NCI-H146 (cell line): Measurements from ENCODE around the gene PLEKHA7.

ENCODE experiments used
- DNase-seq: peaks from one replicate; lab custom pipeline; 2025; lab: John Stamatoyannopoulos, UW

The PLEKHA7 gene

GRCh38 chr11:16843294-16843693 lies 170.9 kb downstream of the PLEKHA7 start:
- DNase-seq: peak; percentile 91

DNA sequence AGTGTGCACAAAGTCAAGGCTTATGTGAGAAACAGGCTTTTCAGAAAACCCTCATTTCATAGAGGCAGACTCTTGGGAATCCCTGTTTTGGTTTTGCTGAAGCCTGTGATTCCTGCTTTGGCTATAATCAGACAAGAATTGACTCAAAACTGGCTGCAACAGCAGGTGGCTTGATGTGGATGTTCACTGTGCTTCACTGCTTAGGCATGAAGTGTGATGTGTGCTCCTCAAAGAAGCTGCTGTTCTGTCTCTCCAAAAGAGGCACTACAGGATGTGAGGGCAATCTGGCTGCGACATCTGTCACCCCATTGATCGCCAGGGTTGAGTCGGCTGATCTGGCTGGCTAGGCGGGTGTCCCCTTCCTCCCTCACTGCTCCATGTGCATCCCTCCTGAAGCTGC lies 172.2 kb downstream of the PLEKHA7 start:
- DNase-seq: no peak

- no peak for DNase-seq
Measured at GRCh38 chr11:16841481-16841880, 172.7 kb downstream of the PLEKHA7 start.

DNA sequence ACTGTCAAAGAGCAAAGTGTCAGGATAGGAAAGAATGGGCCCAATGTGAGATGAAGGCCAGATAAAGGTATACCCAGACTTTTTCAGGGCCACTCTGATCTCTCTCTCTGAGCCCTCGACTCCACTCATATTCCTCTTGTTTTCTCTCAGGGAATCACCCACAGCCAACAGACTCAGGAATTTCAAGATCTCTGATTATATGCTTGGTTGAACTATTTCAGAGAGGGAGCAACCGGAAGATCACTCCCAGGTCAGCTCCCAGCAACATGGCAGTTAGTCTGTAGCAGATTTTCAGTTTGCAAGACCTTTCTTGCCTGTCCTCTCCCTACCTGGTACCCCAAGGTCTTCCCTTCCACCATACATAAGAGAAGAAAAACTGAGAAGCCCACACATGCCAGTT lies 173.3 kb downstream of the PLEKHA7 start:
- DNase-seq: no peak

- DNase-seq: no peak
Measured at GRCh38 chr11:16839821-16840220, 174.4 kb downstream of the PLEKHA7 start.

- DNase-seq: no peak
Measured at GRCh38 chr11:16834384-16834783, 179.8 kb downstream of the PLEKHA7 start.

DNA sequence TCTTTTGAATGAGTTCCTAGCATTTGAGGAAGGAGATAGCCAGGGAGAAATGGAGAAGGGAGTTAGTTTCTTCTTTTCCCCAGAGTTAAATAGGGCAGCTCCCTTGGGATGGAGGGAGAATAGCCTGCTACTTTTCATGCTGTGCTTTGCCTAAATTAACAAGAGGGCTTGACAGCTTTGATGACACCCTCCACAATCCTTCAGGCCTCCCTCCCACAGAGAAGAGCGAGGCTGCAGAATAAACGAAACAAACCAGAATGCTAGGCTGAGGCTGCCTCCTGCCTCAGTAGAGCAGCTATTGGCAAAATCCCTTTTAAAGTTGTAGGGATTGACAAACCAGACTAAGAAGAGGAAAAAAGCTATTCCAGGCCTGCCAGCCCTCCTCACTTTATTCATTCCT lies 181.2 kb downstream of the PLEKHA7 start:
- no peak for DNase-seq

DNA sequence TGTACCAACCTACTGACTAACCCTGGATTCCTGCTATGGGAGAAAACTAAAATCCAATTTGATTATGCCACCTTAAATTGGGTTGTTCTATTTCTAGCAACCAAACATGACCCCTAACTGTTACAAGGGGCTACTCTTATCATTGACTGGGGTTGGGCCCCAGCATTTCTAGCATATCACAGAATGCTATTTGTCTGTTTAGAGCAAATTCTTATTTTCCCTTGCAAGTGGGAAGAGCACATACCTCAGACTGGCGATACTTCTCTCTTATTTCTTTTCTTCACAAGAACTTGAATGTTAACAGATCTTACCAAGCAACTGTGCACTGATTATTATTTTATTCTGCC lies 182.0 kb downstream of the PLEKHA7 start:
- no peak for DNase-seq

DNA sequence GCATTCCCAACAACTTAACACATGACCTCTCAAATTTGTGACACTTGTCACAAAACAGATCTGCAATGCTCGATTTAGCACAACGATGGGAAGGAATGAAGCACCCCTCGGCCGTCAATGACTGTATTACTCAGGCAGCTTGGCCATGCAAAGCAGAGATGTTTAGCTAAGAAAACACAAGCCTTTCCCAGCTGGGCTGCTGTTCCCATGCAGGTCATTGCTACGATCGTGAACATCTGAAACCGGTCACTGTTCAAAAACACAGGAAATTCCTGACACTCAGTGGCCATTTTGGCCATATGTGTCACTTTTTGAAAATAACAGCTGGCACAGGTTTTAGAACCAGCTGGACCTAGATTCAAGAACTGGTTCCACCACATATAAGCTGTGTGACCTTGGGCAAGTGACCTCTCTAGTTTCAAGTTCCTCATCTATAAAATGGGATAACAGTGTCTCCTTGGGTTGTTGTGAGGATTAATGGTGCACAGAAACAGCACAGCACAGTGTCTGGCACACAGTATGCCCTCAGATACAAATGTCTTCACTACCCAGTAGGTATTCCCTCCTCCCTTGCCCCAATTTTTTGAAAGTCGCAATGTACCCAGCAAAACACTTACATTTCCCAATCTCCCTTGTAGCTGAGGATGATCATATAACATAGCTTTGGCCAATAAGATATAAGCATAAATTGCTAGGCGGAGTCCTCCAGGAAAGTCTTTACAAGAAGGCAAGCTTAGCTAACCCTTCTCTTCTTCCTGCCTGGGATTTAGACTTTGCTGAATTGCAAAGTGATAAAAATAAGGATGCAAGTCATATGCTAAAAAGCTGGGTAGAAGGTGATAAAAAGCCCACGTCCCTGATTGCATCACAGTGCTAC lies 182.7 kb downstream of the PLEKHA7 start:
- no peak for DNase-seq

DNA sequence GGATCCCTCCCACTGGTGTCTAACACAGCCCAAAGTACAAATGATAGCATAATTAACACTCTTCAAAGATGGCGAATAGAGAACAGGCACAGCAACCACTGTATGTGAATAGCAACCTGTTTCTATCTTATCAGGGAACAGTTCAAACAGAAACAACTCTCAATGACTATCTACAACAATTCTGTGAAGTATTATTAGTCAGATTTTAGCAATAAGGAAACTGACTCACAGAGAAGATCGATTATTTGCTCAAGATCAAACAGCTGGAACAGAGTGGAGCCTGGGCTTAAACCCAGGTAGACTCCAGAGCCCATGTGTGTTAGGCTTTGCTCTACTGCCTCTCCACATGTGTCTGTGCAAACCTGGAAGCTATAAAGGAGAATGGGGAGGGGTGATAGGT lies 187.1 kb downstream of the PLEKHA7 start:
- DNase-seq: no peak

GRCh38 chr11:16825968-16826367 lies 188.2 kb downstream of the PLEKHA7 start:
- no peak for DNase-seq

DNA sequence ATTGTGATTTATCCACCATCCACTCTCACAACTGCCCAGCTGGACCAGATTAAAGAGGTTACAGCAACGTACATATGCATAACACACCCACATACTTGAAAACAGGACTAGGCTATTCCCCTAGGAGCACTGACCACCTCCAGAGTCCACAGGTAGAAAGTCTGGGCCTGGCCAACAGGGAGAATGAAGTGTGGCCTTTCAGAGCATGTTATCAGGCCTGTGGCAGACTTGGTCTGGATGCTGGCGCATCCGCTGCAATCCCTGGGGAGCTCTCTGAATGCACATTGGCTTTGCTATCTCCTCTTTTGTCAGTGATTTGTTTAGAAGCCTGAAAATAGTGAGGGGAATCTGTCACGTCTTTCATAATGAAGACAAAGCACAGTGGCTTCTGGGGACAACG lies 189.1 kb downstream of the PLEKHA7 start:
- DNase-seq: no peak

- DNase-seq: peak; percentile 59
Measured at GRCh38 chr11:16820324-16821092, 193.7 kb downstream of the PLEKHA7 start.

DNA sequence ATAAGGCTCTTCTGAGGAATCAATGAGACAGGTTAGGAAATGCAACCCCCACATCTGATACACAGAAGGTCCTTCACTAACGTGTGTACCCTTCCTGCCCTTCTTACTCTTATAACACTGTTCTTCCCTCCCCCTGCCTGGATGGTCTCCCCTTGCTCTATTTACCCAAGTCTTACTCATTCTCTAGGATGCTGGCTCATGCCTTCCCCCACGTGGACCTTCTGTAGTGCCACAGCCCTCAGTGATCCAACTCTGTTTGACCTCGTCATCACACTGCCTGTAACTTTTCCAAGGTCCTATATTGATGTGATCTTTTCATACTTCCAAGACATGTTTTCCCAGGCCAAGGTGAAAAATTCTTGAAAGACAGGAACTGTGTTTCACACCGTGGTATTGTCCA lies 195.9 kb downstream of the PLEKHA7 start:
- DNase-seq: no peak

DNA sequence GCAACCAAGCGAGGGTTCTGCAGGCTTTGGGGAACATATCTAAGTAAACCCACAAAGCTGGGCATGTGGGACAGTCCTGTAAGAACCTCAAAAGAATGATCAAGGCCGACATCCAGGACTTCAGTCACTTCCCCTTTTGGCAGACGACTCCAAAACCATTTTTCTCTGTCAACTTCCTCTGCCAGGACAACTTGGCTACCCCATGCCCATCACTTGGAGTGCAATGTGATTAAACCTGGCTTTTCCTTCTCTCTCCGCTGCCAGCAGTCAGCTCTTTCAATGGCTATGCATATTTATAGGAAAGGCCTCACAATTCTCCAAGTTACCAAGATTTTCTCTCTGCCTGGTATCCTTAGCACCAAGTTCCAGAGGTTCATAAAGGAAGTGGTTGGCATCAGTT lies 196.9 kb downstream of the PLEKHA7 start:
- DNase-seq: no peak

DNA sequence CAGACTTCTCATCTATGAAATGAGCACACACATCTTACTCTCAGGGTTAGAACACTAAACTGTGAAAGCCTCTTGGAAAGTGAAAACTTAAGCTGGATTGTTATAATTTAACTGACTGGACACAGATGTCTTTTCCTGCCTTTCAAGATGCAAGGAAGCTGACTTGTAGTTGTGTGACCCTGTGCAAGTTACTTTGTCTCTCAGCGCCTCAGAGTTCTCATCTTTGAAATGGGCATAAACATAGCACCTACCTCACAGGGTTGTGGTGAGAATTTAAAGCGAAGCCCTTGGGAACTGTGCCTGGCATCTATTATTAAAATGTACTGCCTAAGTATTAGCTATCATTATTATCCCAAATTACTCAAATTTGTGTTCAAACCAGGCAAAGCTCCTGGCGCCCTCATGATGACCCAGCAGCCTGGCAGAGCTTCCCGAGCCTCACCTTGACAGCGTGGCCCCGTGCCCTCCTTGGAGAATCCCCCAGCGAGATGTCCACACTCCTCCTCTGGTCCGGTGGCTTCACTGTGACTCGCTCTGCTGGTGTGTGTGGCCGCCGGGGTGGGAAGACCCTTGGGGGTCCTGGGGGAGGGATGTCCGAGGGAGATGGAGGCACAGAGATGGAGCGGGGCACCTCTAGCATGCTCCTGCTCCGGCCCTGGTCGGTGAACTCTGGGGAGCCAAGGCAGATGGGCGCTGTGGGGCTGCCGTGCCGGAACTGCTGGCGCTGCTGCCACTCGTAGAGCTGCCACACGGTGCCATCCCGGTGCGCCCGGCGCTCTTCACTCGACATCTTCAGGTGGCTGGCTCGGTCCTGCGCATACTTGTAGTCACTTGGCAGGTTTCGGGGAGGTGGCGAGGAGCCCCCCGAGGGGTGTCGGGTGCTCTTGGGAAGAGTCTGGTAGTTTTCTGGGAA lies 197.6 kb downstream of the PLEKHA7 start:
- no peak for DNase-seq

- DNase-seq: peak; percentile 65
Measured at GRCh38 chr11:16815047-16815767, 199.0 kb downstream of the PLEKHA7 start.

GRCh38 chr11:16814410-16815046 lies 199.7 kb downstream of the PLEKHA7 start:
- no peak for DNase-seq

DNA sequence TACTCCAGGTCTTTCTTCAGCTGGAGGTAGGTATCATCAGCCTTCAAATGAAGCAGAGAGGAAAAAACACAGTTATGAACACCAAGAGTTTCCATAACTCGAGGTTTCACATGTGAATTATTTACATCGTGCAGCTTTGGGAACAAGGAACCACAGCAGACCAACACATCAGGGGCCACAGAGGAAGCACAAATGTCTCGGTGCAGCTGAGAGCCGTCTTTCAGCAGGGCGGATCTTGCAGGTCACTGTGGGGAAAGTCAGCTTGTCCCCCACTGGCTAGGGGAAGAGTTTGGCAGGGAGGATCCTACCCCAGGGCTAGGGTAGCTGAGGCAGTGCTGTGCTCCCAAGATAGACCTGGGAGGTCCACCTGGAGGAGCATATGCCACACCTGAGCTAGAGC lies 201.1 kb downstream of the PLEKHA7 start:
- DNase-seq: no peak

- DNase-seq: no peak
Measured at GRCh38 chr11:16812274-16812673, 201.9 kb downstream of the PLEKHA7 start.
